HEK293T (cell line): ENCODE data around the gene TEDDM1.

Source experiments
- ARNT ChIP-seq: fragments of 450-650 bp; IDR thresholded peaks from 2 replicates; pipeline ENCODE4 v1.6.1; 2017; ENCODE audit warnings: mild to moderate bottlenecking
- BHLHE40 ChIP-seq: fragments of 450-650 bp; IDR thresholded peaks from 2 replicates; pipeline ENCODE4 v1.6.1; 2016; ENCODE audit warnings: mild to moderate bottlenecking, moderate library complexity, borderline replicate concordance
- ELF4 ChIP-seq: fragments of 450-650 bp; IDR thresholded peaks from 2 replicates; pipeline ENCODE4 v1.6.1; 2017; ENCODE audit warnings: antibody characterized with exemption
- FOXA1 ChIP-seq: fragments of 450-650 bp; IDR thresholded peaks from 2 replicates; pipeline ENCODE4 v1.6.1; 2016; ENCODE audit warnings: mild to moderate bottlenecking
- FOXK2 ChIP-seq: fragments of 450-650 bp; IDR thresholded peaks from 2 replicates; pipeline ENCODE4 v1.6.1; 2016; ENCODE audit warnings: mild to moderate bottlenecking
- FOXM1 ChIP-seq: fragments of 450-650 bp; IDR thresholded peaks from 2 replicates; pipeline ENCODE4 v1.6.1; 2017; ENCODE audit warnings: mild to moderate bottlenecking, borderline replicate concordance
- L3MBTL2 ChIP-seq: fragments of 450-650 bp; conservative IDR thresholded peaks from 2 replicates; pipeline ENCODE4 v1.6.1; 2016; ENCODE audit warnings: mild to moderate bottlenecking
- LEF1 ChIP-seq: fragments of 450-650 bp; IDR thresholded peaks from 2 replicates; pipeline ENCODE4 v1.6.1; 2017; ENCODE audit warnings: mild to moderate bottlenecking, borderline replicate concordance
- NFRKB ChIP-seq: fragments of 450-650 bp; IDR thresholded peaks from 2 replicates; pipeline ENCODE4 v1.6.1; 2016; ENCODE audit warnings: mild to moderate bottlenecking, moderate library complexity
- SP1 ChIP-seq: fragments of 450-650 bp; IDR thresholded peaks from 2 replicates; pipeline ENCODE4 v1.6.1; 2017
- SUZ12 ChIP-seq: fragments of 450-650 bp; IDR thresholded peaks from 2 replicates; pipeline ENCODE4 v1.6.1; 2016; ENCODE audit warnings: mild to moderate bottlenecking
- TARDBP ChIP-seq: fragments of 450-650 bp; IDR thresholded peaks from 2 replicates; pipeline ENCODE4 v1.6.1; 2016
- ZNF384 ChIP-seq: fragments of 450-650 bp; IDR thresholded peaks from 2 replicates; pipeline ENCODE4 v1.6.1; 2016
- TF ChIP-seq, protein P1 (sequence below): fragments of 450-650 bp; IDR thresholded peaks from 2 replicates; pipeline ENCODE4 v1.6.1; 2016

DNA sequence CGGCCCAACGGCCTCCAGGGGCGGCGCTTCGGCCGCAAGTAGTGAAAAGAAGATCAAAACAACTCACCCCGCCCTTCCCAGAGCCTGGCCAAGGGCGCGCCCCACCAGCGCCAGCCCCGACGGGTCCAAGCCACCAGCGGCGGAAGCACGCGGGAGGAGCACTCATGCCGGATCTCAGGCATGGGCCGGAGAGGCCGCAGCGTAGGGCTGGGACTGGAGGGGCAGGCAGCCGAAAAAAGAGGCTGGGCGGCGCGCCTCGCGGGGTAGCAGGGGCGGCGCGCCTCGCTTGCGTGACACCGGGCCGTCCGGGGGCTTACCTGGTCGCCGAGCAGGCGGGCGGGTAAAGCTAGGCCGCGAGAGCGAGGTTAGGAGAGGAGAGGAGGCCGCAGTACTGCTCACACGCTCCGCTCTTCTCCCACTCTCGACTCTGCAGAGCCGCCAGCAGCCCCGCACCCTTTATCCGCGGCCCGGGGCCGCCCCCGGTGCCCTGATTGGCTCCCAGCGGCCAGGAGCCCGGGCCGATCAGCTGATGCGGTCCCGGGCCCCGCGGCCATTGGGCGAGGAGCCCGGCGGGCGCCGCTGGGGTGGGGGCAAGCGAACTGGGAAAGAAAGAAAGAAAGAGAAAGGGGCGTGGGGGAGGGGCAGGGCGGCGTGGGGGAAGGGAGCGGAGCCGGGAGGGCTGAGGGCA, 9.0 kb downstream of the TEDDM1 start, which contains the start of gene GLUL:
- TF ChIP-seq ELF4 = peak; percentile 80
- no peak for TF ChIP-seq SUZ12
- no peak for TF ChIP-seq SP1
- TF ChIP-seq BHLHE40 = no peak
- TF ChIP-seq L3MBTL2 = peak; percentile 73
- TF ChIP-seq NFRKB = no peak
- no peak for TF ChIP-seq FOXA1
- TF ChIP-seq TARDBP = peak; percentile 10; the same call in 1 of the 2 replicates
- TF ChIP-seq, protein P1, sequence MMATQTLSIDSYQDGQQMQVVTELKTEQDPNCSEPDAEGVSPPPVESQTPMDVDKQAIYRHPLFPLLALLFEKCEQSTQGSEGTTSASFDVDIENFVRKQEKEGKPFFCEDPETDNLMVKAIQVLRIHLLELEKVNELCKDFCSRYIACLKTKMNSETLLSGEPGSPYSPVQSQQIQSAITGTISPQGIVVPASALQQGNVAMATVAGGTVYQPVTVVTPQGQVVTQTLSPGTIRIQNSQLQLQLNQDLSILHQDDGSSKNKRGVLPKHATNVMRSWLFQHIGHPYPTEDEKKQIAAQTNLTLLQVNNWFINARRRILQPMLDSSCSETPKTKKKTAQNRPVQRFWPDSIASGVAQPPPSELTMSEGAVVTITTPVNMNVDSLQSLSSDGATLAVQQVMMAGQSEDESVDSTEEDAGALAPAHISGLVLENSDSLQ = no peak; the same call in 1 of the 2 replicates
- TF ChIP-seq FOXK2 = no peak
- TF ChIP-seq FOXM1 = no peak
- no peak for TF ChIP-seq LEF1
- TF ChIP-seq ZNF384 = no peak
- peak; percentile 54; the same call in 1 of the 2 replicates for TF ChIP-seq ARNT
